ENCODE results near the gene CSPG4. TPM values are rescaled to one million over a fixed set of nuclear protein-coding genes. Genes with fewer than 3 reads are reported as not detected.

CSPG4 gene
- total and polyA plus RNA-seq, 9 of the 15 experiments (the other 6 are each of a cell fraction or from before 2014, with no cell fraction given), result under 0.01 to 0.07 (median 0.04) TPM; not detected in 5

DNA sequence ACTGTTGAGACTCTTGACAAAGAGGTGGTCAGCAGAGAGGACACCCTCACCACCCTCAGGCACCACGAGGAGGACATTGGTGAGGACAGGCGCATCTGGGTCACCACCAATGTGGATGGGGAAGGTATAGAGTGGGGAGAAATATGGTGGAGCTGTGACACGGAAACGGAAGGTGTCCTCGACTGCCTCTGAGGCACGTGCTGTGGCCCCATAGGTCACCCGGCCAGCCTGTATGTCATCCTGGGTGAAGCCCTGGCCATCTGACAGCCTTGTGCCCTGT lies 24.4 kb downstream of the CSPG4 start (continued):
- no peak for TF ChIP-seq HSF4 (CRISPR knock-in tag; IDR thresholded peaks at IDR 0.05; ENCODE audit: borderline replicate concordance)

DNA sequence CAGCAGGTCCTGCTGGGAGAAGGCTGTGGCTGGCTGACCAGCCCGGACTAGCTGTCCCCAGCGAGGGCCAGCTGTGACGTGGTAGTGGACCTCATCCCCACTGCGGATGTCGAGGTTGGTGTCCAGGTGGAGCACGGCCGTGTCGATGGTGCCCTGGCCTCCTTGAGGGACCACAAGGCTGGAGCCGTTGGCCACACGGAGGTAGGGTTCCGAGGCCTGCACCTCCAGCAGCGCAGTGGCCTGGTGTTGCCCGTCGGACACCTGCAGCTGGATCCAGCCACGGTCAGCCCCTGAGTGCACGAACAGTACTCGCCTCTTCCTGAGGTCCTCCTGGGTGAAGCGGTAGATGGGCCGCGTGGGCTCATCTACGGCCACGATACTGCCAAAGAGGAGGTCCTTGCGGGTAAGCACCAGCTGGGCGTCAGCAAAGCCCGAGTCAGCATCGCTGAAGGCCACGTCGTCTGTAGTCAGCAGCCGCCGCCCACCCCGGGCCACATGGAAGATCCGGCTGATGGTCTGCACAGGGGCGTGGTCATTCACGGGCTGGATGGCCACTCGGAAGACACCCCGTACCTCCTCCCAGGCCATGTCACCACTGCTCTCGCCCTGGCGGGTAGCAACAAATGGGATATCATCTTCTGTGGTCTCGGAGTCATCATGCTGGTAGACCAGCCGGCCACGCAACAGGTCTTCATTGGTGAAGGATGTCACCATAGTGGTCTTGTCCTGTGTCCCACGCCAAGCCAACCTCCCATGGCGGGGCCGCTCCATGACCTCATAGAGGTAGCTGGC lies 25.0 kb downstream of the CSPG4 start:
- H4K20me1 ChIP-seq (replicated peaks; ENCODE audit: control insufficient read depth, insufficient read depth, low read length), result peaks cover 3% of the 10 kb centered on the region; the same call in 1 of the 2 replicates
- peaks cover 0 to 31% of the 10 kb centered on the region in 2 experiments; a peak in 2 of 5 replicates for H3K4me1 ChIP-seq (replicated peaks in 1 of 2; ENCODE audit: control insufficient read depth in 2 of 2, insufficient read depth in 2 of 2, low read length in 2 of 2)
- ChIA-PET POLR2A (interaction anchor here (0.6 kb wide), 1 partner anchor 789 kb away, joined by 4 read pairs; no protein-coding TSS in a partner anchor), CTCF (ENCODE audit: low intra/inter-chr PET ratio) (no interaction called here)
- H3K9me1 ChIP-seq (ENCODE audit: control insufficient read depth, insufficient read depth, low read length), result no peaks in the 10 kb centered on the region
- TF ChIP-seq, protein P1, sequence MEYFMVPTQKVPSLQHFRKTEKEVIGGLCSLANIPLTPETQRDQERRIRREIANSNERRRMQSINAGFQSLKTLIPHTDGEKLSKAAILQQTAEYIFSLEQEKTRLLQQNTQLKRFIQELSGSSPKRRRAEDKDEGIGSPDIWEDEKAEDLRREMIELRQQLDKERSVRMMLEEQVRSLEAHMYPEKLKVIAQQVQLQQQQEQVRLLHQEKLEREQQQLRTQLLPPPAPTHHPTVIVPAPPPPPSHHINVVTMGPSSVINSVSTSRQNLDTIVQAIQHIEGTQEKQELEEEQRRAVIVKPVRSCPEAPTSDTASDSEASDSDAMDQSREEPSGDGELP (CRISPR knock-in tag; IDR thresholded peaks at IDR 0.05; ENCODE audit: borderline replicate concordance), result peak; percentile 34; the same call in 1 of the 2 replicates
- no peak for TF ChIP-seq COPS2 (conservative IDR thresholded peaks at IDR 0.05)
- no peak overlapping the region for H3K27ac ChIP-seq (ENCODE audit: extremely low read depth, low read depth, low read length)
- in situ Hi-C loops (cut with MboI), result loop anchor here (5.0 kb wide), 3 partner anchors 45 to 240 kb away; no protein-coding TSS in a partner anchor
- H3K27me3 ChIP-seq (ENCODE audit: control insufficient read depth in 2 of 2, insufficient read depth in 2 of 2, low read length in 2 of 2), result peaks cover 0 to 5% of the 10 kb centered on the region in 2 experiments; a peak in 1 of 5 replicates
- no peaks in the 10 kb centered on the region for H3K36me3 ChIP-seq (ENCODE audit: control insufficient read depth, insufficient read depth, low read length)
- H3K79me2 ChIP-seq (ENCODE audit: control insufficient read depth, insufficient read depth, low read length), result no peaks in the 10 kb centered on the region
- 50% methylated on average over 35 of the region's 44 CpGs for WGBS (ENCODE audit: insufficient coverage, low coverage, missing lambda C conversion rate)
- no peak for ATAC-seq
- no peak overlapping the region for H3K4me3 ChIP-seq
- H3K9me3 ChIP-seq (replicated peaks; ENCODE audit: control insufficient read depth, insufficient read depth, low read depth, low read length), result no peaks in the 10 kb centered on the region
- no TSS peak for BruUV-seq (replicated peaks)
- DNase-seq (ENCODE audit: extremely low read depth in 1 of 4, low spot score in 3 of 4), result no peak
- intact Hi-C loops (cut with micrococcal nuclease), result loop anchor here (10.0 kb wide), 1 partner anchor 237 kb away; no protein-coding TSS in a partner anchor
- no peak overlapping the region for H3K9ac ChIP-seq (ENCODE audit: insufficient read depth in 1 of 2, low read depth in 2 of 2, low read length in 2 of 2)
- H2AFZ ChIP-seq (ENCODE audit: low read depth, low read length), result no peak overlapping the region
- no peak overlapping the region for H3K4me2 ChIP-seq (ENCODE audit: insufficient read depth, low read length)
- FAIRE-seq, result no peak
